CD4-positive, alpha-beta memory T cell (primary cell): ENCODE data around the gene GLRA3. TPM values are rescaled to one million over a fixed set of nuclear protein-coding genes. Genes with fewer than 3 reads are reported as not detected.
A peak's percentile ranks its signal among the peaks of the same experiment; 100 is the strongest.

Experiments
- CTCF ChIA-PET: fragments of 350-600 bp; sonication (Branson Sonifier 250); formaldehyde crosslinking; loops from one replicate; lab custom pipeline; 2021; ENCODE audit warnings: inconsistent platforms; ENCODE audit not compliant: partially characterized antibody; lab: Charles Lee
- POLR2A ChIA-PET: fragments of 350-600 bp; sonication (Branson Sonifier 250); formaldehyde crosslinking; loops from one replicate; lab custom pipeline; 2021; ENCODE audit not compliant: partially characterized antibody; lab: Charles Lee
- DNase-seq, 5 donors: peaks; one replicate each; pipeline versions ENCODE4 v3.0.0 to v3.0.0-alpha.2; 2020 to 2022; ENCODE audit warnings: mixed read lengths in 1 of 5
- H3K27ac ChIP-seq: one replicate; pipeline ENCODE4 v1.7.0; 2013; ENCODE audit warnings: low read depth, low read length
- H3K27me3 ChIP-seq: 2 replicates; pipeline ENCODE4 v1.7.0; 2013; ENCODE audit warnings: mild to moderate bottlenecking, low read length, moderate library complexity; ENCODE audit not compliant: insufficient read depth
- H3K36me3 ChIP-seq: 2 replicates; pipeline ENCODE4 v1.7.0; 2013; ENCODE audit warnings: mild to moderate bottlenecking, low read length, moderate library complexity; ENCODE audit not compliant: insufficient read depth
- H3K4me1 ChIP-seq: 2 replicates; pipeline ENCODE4 v1.7.0; 2013; ENCODE audit warnings: mild to moderate bottlenecking, low read length, moderate library complexity; ENCODE audit not compliant: insufficient read depth
- H3K4me3 ChIP-seq, 2 donors: one replicate each; pipeline ENCODE4 v1.7.0; 2013; ENCODE audit warnings: low read length in 2 of 2, mild to moderate bottlenecking in 1 of 2
- H3K9me3 ChIP-seq, 2 donors: one replicate each; pipeline ENCODE4 v1.7.0; 2013; ENCODE audit warnings: low read length in 2 of 2, control low read depth in 1 of 2; ENCODE audit not compliant: control insufficient read depth in 1 of 2
- H3K27ac Mint-ChIP-seq, 7 donors: one replicate each; pipeline ENCODE4 v1.8.0; 2020 to 2021; ENCODE audit warnings: mixed read lengths in 7 of 7, mild to moderate bottlenecking in 6 of 7, inconsistent platforms in 3 of 7, moderate library complexity in 3 of 7
- H3K27me3 Mint-ChIP-seq, 2 donors: one replicate each; pipeline ENCODE4 v1.8.0; 2020 to 2021; ENCODE audit warnings: mixed read lengths in 2 of 2
- H3K36me3 Mint-ChIP-seq, 2 donors: one replicate each; pipeline ENCODE4 v1.8.0; 2020 to 2021; ENCODE audit warnings: mixed read lengths in 2 of 2, inconsistent platforms in 1 of 2, mild to moderate bottlenecking in 1 of 2
- H3K4me1 Mint-ChIP-seq, 4 donors: one replicate each; pipeline ENCODE4 v1.8.0; 2020 to 2021; ENCODE audit warnings: mixed read lengths in 4 of 4, mild to moderate bottlenecking in 1 of 4
- H3K4me3 Mint-ChIP-seq, 8 donors: one replicate each; pipeline ENCODE4 v1.8.0; 2020 to 2021; ENCODE audit warnings: mixed read lengths in 8 of 8, mild to moderate bottlenecking in 7 of 8, moderate library complexity in 6 of 8, inconsistent platforms in 3 of 8
- H3K9me3 Mint-ChIP-seq, 8 donors: one replicate each; pipeline ENCODE4 v1.8.0; 2020 to 2021; ENCODE audit warnings: mixed read lengths in 8 of 8, mild to moderate bottlenecking in 5 of 8, inconsistent platforms in 3 of 8, moderate library complexity in 1 of 8
- intact Hi-C: fragments of 100-400 bp; cut with micrococcal nuclease; formaldehyde crosslinking; loops from one replicate; pipeline ENCODE4 v1.15.1; 2023
- polyA plus RNA-seq, 2 donors: library from polyadenylated mRNA; unstranded; fragments of 300-500 nt; fragmentation: Illumina TruSeq; gene quantifications; one replicate each; pipeline ENCODE4 v1.2.3, GENCODE V29; 2021
- total RNA-seq, 2 experiments: library from RNA; stranded (reverse); gene quantifications; one replicate each; pipeline ENCODE4 v1.2.3, GENCODE V29; 2021

The GLRA3 gene
- total and polyA plus RNA-seq, 4 experiments from 2014 or later: not detected

DNA sequence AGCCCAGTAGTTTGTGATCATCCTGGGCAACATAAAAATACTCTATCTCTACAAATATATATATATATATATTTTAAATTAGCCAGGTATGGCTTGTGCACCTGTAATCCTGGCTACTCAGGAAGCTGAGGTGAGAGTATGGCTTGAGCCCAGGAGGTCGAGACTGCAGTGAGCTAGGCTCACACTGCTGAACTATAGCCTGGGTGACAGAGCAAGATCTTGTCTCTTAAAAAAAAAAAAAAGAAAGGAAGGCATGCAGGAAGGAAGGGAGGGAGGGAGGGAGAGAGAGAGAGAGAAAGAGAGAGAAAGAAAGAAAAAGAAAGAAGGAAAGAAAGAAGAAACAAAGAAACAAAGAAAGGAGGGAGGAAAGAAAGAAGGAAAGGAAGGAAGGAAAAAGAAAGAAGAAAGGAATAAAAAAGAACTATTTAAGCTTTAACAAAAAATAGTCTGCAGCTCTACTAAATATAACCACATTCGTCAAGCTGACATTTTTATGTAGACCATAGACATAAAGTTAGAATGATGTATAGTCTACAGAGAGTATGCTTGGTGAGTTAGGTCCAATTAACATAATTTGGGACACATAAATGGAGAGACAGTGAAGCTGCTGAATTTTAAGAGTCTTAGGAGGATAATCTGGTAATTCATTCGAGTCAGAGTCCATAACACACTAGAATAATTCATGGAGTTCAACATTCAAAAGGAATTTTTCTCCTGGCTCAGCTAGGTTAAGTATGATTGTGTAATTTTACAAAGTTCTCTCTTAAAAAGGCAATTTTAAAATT lies 111.9 kb downstream of the GLRA3 start:
- intact Hi-C loops: no loop called here
- Histone ChIP-seq H3K27ac (no peak overlapping the region), H3K27me3 (no peaks in the 10 kb centered on the region), H3K36me3 (no peaks in the 10 kb centered on the region), H3K4me3 (no peak overlapping the region), H3K4me1 (no peaks in the 10 kb centered on the region), H3K9me3 (no peaks in the 10 kb centered on the region)
- no peak for DNase-seq
- peaks cover 0 to 1% of the 10 kb centered on the region in 2 donors for H3K27me3 Mint-ChIP-seq
- ChIA-PET CTCF (no interaction called here), POLR2A (no interaction called here)
- H3K9me3 Mint-ChIP-seq: no peaks in the 10 kb centered on the region
- H3K27ac Mint-ChIP-seq: no peak overlapping the region
- no peaks in the 10 kb centered on the region for H3K4me1 Mint-ChIP-seq
- H3K4me3 Mint-ChIP-seq: no peak overlapping the region
- no peaks in the 10 kb centered on the region for H3K36me3 Mint-ChIP-seq

DNA sequence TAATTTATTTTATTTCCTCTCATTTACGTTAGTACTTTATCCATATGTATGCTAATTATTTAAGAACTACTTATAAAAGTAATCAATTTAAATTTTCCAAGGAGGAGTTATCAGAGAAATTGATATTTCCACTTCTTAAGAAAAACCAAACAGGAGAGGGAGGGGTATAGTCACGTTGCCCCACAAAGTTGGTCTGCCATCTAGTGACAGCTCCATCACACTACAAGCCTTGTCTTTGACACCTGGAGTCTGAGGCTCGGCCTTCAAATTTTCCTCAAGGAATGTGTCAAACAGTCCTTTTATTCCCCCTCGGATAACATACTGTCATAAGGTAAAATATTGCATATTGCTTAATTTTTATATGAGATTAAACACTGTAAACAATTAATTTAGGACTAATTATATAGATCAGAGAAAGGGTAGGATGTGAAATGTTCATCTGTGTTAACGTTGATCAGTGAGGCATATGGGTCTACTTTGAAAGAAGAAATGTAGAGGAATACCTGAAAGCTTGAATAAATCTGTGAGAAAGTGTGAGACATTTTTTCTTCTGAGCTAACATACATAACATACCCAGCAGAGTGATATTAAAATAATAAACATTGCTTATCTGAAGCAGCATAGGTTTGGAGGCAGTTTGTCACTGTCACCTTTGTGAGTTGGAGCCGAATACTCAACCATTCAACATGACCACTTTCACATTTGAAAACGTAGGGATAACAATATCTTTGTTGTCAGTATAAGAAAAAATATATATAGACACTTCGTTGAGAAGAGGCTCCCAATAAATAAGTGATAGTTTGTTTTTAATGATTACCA lies 114.4 kb downstream of the GLRA3 start:
- no peak overlapping the region for H3K27ac Mint-ChIP-seq
- peaks cover 0 to 1% of the 10 kb centered on the region in 2 donors for H3K27me3 Mint-ChIP-seq
- ChIA-PET POLR2A (no interaction called here), CTCF (interaction anchor here (0.9 to 1.3 kb wide), 4 partner anchors 9 to 353 kb away, joined by 3 to 4 read pairs (median 4); no protein-coding TSS in a partner anchor)
- H3K4me1 Mint-ChIP-seq: no peaks in the 10 kb centered on the region
- Histone ChIP-seq H3K4me1 (no peaks in the 10 kb centered on the region), H3K27ac (no peak overlapping the region), H3K36me3 (no peaks in the 10 kb centered on the region), H3K27me3 (no peaks in the 10 kb centered on the region), H3K9me3 (no peaks in the 10 kb centered on the region), H3K4me3 (no peak overlapping the region)
- intact Hi-C loops: no loop called here
- H3K9me3 Mint-ChIP-seq: no peaks in the 10 kb centered on the region
- peak in 1 of 5 donors; percentile 6 for DNase-seq
- H3K36me3 Mint-ChIP-seq: no peaks in the 10 kb centered on the region
- no peak overlapping the region for H3K4me3 Mint-ChIP-seq

DNA sequence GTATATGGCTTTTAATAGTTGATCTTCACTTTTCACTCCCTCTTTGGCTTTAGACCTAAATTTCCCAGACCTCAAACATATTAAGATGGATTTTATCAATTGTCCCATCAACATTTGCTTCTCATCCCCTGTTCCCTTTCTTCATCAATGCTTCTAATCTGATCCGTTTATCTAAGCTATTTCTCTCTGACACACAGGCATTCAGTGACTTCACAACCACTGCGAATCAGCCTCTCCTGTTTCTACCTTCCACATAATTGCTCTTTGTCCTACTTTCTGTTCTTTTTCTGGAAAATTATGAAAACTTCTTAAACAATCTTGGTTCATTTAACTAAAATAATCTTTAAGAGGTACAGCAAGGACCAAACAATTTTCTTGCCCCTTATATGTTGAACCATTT lies 115.2 kb downstream of the GLRA3 start:
- POLR2A ChIA-PET: no interaction called here
- Mint-ChIP-seq H3K4me1 (no peaks in the 10 kb centered on the region), H3K9me3 (no peaks in the 10 kb centered on the region), H3K4me3 (no peak overlapping the region), H3K27me3 (peaks cover 0 to 1% of the 10 kb centered on the region in 2 donors), H3K27ac (no peak overlapping the region), H3K36me3 (no peaks in the 10 kb centered on the region)
- no peaks in the 10 kb centered on the region for H3K9me3 ChIP-seq
- no peaks in the 10 kb centered on the region for H3K27me3 ChIP-seq
- H3K4me1 ChIP-seq: no peaks in the 10 kb centered on the region
- no peak for DNase-seq
- no peak overlapping the region for H3K27ac ChIP-seq
- CTCF ChIA-PET: interaction anchor here (0.9 to 1.3 kb wide), 3 partner anchors 13 to 348 kb away, joined by 3 to 4 read pairs (median 3); no protein-coding TSS in a partner anchor
- no peak overlapping the region for H3K4me3 ChIP-seq
- H3K36me3 ChIP-seq: no peaks in the 10 kb centered on the region
- intact Hi-C loops: no loop called here

DNA sequence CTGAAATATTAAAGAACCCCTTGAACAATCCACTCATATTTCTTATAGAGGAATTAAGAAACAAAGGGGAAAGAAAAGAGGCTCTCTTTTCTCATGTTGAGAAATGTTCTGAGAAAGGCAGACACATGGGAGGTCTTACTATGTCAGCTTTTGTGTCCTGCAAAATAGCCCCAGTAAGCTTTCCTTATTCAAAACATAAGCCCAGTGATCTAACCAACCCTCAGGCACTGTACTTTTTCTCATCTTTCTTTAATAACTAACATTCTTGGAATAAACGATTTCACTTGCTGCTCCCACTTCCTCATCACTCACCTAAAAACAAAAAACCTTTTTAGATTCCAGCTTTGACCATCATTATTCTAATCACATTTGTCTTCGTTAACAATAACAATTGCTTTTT lies 115.9 kb downstream of the GLRA3 start:
- Mint-ChIP-seq H3K4me1 (no peaks in the 10 kb centered on the region), H3K27me3 (peaks cover 0 to 1% of the 10 kb centered on the region in 2 donors)

DNA sequence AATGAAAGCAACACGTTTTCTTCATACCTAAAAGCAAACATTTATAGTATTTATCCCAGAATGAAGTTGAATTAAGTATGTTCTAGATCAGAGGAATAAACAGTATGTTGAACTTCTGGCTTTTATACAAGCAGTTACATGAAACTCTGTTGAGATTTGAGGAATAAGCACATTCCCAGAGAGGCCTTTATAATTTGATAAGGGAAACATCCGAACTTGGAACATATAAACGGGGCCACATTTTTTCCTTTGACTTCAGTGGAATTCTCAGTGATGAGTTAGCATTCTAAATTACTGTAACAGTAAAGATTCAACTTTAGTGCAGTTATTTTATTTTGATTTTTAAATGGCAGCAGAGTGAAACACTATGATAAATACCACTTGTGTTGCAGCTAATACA lies 119.5 kb downstream of the GLRA3 start:
- H3K36me3 ChIP-seq: no peaks in the 10 kb centered on the region
- POLR2A ChIA-PET: no interaction called here
- Mint-ChIP-seq H3K4me3 (no peak overlapping the region), H3K4me1 (no peaks in the 10 kb centered on the region), H3K9me3 (no peaks in the 10 kb centered on the region), H3K27ac (no peak overlapping the region), H3K27me3 (peaks cover 0 to 1% of the 10 kb centered on the region in 2 donors), H3K36me3 (no peaks in the 10 kb centered on the region)
- intact Hi-C loops: no loop called here
- no peaks in the 10 kb centered on the region for H3K27me3 ChIP-seq
- no peak overlapping the region for H3K27ac ChIP-seq
- CTCF ChIA-PET: no interaction called here
- no peak for DNase-seq
- no peak overlapping the region for H3K4me3 ChIP-seq
- H3K4me1 ChIP-seq: no peaks in the 10 kb centered on the region
- no peaks in the 10 kb centered on the region for H3K9me3 ChIP-seq

More for the DNA sequence above, 115.9 kb downstream of the GLRA3 start:
- Mint-ChIP-seq H3K27ac (no peak overlapping the region), H3K9me3 (no peaks in the 10 kb centered on the region), H3K36me3 (no peaks in the 10 kb centered on the region), H3K4me3 (no peak overlapping the region)
- POLR2A ChIA-PET: no interaction called here
- no peak for DNase-seq
- no peaks in the 10 kb centered on the region for H3K9me3 ChIP-seq
- intact Hi-C loops: no loop called here
- H3K4me1 ChIP-seq: no peaks in the 10 kb centered on the region
- no peak overlapping the region for H3K27ac ChIP-seq
- no peaks in the 10 kb centered on the region for H3K36me3 ChIP-seq
- no peaks in the 10 kb centered on the region for H3K27me3 ChIP-seq
- CTCF ChIA-PET: interaction anchor here (0.9 kb wide), 1 partner anchor 12 kb away, joined by 3 read pairs; no protein-coding TSS in a partner anchor
- no peak overlapping the region for H3K4me3 ChIP-seq

DNA sequence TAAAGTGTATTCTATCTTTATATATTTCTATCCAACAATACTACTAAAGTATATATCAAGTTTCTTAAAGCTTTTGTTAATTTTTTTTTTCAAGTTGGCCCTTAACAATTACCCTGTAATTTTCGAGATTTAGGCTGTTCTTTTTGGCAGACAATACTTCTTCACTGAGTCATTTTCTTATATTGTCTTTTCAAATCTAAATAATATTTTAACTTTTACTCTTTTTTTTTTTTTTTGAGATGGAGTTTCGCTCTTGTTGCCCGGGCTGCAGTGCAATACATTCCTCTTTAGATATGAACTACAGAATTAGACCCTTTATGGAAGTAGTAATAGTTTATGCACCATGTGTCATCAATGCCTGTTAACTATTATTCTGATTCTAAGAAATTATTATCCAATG lies 120.7 kb downstream of the GLRA3 start:
- Mint-ChIP-seq H3K36me3 (no peaks in the 10 kb centered on the region), H3K4me3 (no peak overlapping the region), H3K4me1 (no peaks in the 10 kb centered on the region), H3K27me3 (no peaks in the 10 kb centered on the region), H3K9me3 (no peaks in the 10 kb centered on the region), H3K27ac (no peak overlapping the region)
- Histone ChIP-seq H3K9me3 (no peaks in the 10 kb centered on the region), H3K27me3 (no peaks in the 10 kb centered on the region), H3K4me3 (no peak overlapping the region), H3K4me1 (no peaks in the 10 kb centered on the region), H3K36me3 (no peaks in the 10 kb centered on the region), H3K27ac (no peak overlapping the region)
- DNase-seq: no peak
- CTCF ChIA-PET: no interaction called here
- intact Hi-C loops: no loop called here
- POLR2A ChIA-PET: no interaction called here

DNA sequence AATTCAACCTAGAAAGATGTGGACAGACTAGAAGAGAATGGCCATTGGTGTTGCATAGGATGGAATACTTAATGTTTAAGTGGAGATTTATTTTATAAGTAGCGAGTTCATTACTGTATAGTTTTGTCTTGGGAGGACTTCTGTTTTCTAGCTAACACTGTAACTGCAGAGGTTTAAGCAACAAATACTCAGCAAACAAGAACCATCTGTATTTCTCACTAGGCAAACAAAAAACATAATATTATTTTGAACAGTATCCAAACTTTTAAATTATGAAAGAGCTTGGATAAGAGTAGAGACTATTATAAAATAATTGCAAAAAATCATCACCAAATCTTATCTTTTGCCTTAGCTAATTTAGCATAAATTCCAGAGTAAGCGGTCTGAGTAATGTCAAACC lies 121.1 kb downstream of the GLRA3 start:
- Histone ChIP-seq H3K4me1 (no peaks in the 10 kb centered on the region), H3K36me3 (no peaks in the 10 kb centered on the region), H3K27ac (no peak overlapping the region), H3K4me3 (no peak overlapping the region), H3K9me3 (no peaks in the 10 kb centered on the region), H3K27me3 (no peaks in the 10 kb centered on the region)
- Mint-ChIP-seq H3K27ac (no peak overlapping the region), H3K36me3 (no peaks in the 10 kb centered on the region), H3K9me3 (no peaks in the 10 kb centered on the region), H3K4me1 (no peaks in the 10 kb centered on the region), H3K4me3 (no peak overlapping the region), H3K27me3 (no peaks in the 10 kb centered on the region)
- ChIA-PET CTCF (no interaction called here), POLR2A (no interaction called here)
- no peak for DNase-seq
- intact Hi-C loops: no loop called here
